Measurements from ENCODE around the gene MSANTD2.
A peak's percentile ranks its signal among the peaks of the same experiment; 100 is the strongest.

MSANTD2 gene

GRCh38 chr11:124754309-124754708 lies 45.9 kb downstream of the MSANTD2 start:
- no peak for DNase-seq (ENCODE audit: low read depth, low spot score)

- DNase-seq (ENCODE audit: low read depth, low spot score): no peak
Measured at GRCh38 chr11:124753624-124754023, 46.6 kb downstream of the MSANTD2 start.

GRCh38 chr11:124753205-124753604 lies 47.0 kb downstream of the MSANTD2 start:
- no peak for DNase-seq (ENCODE audit: low read depth, low spot score)

DNA sequence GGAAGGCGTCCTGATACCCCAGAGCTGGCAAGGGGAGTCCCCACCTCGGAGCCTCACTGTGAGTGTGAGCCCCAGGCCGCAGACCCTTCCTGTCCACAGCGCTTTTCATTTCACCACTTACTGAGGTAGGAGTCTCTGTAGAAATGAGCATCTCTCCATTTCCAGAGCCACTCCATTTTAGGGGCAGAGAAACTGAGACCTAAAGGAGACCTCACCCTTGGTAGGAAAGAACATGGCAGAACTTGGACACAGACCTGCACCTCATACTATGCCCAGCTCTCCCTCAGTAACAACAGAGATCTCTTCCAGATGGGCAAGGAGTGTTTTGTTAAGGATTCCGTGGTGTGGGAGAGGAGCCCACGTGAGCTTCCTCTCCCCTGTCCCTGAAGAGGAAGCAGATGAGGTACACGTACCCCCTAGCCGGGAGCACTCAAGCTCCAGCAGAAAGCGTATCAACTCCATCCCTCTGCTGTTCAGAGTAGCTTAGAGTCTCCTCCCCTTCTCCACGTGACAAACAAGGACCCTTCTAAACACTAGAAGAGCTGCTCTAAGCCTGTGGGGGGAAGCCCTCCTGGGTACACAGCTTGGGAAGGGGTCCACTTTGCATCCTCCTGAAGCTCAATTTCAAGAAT lies 47.6 kb downstream of the MSANTD2 start:
- no peak for DNase-seq (ENCODE audit: low read depth, low spot score)

DNA sequence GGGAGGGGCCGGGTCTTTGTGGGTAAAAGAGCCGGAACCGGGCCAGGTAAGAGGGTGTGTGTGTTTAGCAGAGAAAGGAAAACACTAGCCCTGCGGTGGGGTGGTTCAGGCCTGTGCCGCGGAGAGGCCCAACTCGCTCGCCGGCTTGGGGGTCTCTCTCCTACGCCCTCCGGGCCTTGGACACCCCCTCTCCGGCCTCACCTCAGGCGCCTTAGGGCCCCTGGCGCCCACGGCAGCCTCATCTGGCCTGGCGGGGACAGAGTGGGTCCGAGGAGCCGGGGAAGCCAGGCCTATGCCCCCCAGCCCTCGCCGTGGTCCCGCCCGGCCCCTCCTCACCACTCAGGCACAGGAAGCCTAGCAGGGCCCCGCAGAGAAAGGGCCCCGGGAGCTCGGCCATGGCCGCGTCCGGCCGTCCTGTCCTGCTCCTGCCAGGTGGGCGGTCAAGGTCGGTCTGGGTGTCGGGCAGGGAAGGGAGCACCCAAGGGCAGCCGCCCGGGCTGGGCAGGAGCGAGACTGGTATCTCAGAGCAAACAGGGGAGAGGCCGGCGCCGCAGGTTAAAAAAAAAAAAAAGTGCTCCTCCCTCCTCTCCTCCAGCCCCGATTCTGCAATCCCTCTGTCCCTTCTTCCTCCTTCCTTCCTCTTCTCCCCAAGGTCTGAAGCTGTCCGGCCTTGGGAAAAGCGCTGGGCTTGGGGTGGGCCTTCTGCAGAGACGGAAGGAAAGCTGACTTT lies 48.3 kb downstream of the MSANTD2 start, which contains the start of gene VSIG2:
TSS of gene VSIG2 (minus strand) at position 515 of the 730 bp plus-strand sequence. CDS start at position 397, 118 bp downstream.
- no peak for DNase-seq (ENCODE audit: low read depth, low spot score)

DNA sequence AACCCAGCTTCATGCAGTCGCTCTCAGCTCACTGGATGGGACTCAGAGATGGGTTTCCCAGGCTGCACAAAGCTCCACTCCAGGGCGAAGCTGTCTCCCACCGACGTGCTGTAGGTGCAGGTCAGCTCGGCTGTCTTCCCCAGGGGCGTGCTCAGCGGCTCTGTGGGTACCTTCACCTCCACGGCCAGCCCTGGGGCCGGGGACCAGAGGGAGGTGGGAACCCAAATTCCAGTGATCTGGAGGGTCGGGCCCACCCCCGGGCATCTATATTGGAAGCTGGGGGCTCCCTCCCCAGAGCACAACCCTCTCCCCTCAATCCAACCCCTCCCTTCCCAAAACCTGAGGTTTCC lies 48.8 kb downstream of the MSANTD2 start:
- no peak for DNase-seq (ENCODE audit: low read depth, low spot score)

DNA sequence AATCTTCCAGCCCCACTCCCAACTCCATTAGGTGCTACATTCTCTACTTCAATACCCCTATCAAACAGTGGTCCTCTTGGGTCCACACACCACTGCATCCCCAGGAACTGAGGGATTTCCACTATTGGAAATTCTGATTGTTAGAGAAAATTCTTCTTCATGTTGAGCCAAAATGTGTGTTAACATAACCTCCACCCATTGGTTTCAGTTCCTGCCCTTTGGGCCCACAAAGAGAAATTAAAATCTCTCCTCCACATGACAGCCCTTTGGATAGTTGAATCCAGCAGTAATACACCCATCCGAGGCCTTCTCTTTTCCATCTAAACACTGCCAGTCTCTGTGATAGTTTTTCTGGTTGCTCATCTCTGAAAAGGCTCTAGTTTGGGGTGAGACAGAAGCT lies 50.3 kb downstream of the MSANTD2 start:
- no peak for DNase-seq (ENCODE audit: low read depth, low spot score)

GRCh38 chr11:124748481-124749343 lies 51.5 kb downstream of the MSANTD2 start:
- no peak for DNase-seq (ENCODE audit: low read depth, low spot score)

DNA sequence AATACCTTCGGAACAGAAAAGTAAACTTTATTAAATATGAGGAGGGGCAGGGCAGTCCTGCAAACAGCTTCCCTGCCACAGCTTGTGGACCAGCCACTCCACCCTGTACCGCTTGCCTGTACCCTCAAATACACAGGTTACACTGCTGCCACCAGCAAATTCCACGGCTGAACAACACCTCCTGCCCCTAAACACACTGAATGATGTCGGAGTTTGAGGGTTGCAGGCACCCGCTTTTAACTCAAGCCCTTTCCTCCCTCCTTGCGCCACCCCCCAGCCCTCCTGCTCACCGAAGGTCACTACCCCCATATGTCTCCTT lies 52.1 kb downstream of the MSANTD2 start:
- DNase-seq (ENCODE audit: low read depth, low spot score): no peak

DNA sequence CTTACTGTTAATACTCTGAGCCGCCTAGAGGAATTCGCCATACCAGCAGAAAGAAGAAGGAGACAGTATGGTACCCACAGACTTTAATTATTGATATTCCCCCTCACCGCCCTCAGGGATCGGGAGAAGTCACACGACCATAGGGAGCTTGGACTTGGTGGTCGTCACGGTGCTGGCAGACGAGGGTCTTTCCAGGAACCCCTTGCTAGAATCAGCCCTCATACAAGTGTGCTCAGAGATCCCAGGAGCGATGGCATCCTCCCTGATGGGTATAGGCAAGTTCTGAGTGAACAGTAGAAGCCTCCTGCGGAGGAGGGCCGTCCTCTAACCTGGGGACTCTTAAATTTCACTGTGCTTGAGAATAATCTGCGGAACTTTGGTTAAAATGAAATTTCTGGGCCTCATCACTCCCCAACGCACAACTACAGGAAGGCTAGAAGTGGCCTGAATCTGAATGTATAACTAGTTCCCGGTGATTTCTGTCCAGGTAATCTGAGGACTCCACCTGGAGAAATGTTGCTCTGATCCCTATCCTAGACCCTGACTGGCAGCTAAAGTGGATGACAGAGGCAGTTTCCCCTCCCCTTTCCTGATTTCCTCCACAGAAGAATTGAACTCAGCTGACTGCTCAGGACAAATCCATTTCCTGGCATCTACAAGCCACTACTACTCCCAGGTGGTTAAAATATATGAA lies 52.7 kb downstream of the MSANTD2 start:
- no peak for DNase-seq (ENCODE audit: low read depth, low spot score)

- peak; percentile 79 for DNase-seq (ENCODE audit: low read depth, low spot score)
Measured at GRCh38 chr11:124746621-124747243, 53.5 kb downstream of the MSANTD2 start.

DNA sequence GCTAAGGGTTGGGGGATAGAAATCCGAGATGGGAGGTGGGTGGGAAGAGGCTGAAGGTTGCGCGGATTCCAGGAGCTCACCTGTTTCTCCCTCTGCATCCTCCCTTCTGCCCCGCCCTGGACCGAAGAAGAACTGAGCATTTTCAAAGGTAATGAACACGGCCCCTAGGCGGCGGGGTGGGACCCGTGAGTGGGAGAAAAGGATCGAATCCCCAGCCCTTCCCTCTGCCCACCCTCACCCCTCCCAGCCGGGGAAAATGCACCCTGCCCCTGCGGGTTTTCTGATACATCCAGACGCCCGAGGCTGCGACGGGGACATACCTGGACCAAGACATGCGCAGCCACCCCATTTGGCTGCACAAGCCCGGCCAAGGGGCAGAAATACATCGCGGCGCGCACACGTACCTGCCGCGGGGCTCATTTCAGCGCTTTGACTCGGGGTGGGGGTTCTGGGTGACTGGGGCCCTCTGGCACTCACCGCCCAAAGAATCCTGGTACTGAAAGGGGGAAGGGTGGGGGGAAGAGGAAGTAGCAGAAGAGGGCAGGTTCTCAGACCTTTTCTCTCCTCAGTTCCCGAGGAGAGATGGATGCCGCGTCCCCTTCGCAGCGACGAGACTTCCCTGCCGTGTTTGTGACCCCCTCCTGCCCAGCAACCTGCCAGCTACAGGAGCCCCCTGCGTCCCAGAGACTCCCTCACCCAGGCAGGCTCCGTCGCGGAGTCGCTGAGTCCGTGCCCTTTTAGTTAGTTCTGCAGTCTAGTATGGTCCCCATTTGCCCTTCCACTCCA lies 54.2 kb downstream of the MSANTD2 start:
- no peak for DNase-seq (ENCODE audit: low read depth, low spot score)

GRCh38 chr11:124745270-124745834 lies 54.9 kb downstream of the MSANTD2 start:
- DNase-seq (ENCODE audit: low read depth, low spot score): no peak

DNA sequence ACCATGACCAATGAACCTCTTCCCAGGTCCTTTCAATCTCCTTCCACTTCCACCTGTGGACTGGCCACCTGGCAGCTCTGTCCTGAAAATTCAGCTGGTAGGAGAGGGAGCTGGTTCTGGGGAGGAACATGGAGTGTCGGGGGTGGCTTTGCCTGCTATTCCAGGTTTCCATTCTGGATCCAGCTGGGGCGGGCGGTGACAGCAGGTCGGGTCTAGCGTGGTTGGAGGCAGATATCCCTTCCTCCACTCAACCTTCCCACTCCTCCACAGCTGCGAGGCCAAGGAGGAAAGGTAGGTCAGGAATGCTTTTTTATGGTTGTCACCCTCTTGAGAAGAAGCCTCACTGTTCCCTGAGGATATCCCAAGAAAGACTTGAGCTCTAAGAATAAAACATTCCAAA lies 57.2 kb downstream of the MSANTD2 start:
- DNase-seq (ENCODE audit: low read depth, low spot score): no peak

- no peak for DNase-seq (ENCODE audit: low read depth, low spot score)
Measured at GRCh38 chr11:124742555-124742954, 57.7 kb downstream of the MSANTD2 start.

- DNase-seq (ENCODE audit: low read depth, low spot score): no peak
Measured at GRCh38 chr11:124740277-124740882, 59.8 kb downstream of the MSANTD2 start.

- peak; percentile 96 for DNase-seq (ENCODE audit: low read depth, low spot score)
Measured at GRCh38 chr11:124739479-124740276, 60.5 kb downstream of the MSANTD2 start, which contains the start of gene NRGN. NRGN (plus strand) TSS chr11:124739942; CDS start chr11:124740085, 143 bp downstream.

GRCh38 chr11:124738713-124739478 lies 61.3 kb downstream of the MSANTD2 start:
- no peak for DNase-seq (ENCODE audit: low read depth, low spot score)
